Measurements from ENCODE around the gene SLC12A5.
"Not testable (repeated sequence)": the region's sequence is repeated elsewhere in the genome, so short reads cannot be mapped to it uniquely, and the experiment has no call there.

SLC12A5 gene

DNA sequence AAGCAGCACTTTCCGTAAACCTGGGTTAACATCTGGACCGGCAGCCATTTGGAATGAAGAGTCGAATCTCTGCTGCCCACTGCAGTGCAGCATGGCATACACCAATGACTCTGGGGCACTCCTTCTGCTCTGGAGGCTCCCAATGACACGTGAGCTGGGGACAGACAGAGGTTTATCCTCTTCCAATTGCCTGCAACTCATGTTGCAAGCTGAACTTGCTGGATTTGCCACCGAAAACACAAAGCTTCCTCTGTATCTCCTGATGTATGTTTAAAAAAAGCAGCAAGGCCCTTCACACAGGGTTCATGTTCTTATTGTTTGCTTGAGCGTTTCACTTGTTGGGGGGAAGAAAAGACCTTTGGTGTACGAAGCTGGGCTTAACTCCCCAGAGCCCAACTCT is 49.9 kb downstream of the SLC12A5 start:
- Histone ChIP-seq H3K36me3 (ENCODE audit: insufficient read depth, low read length) (peaks cover 3% of the 10 kb centered on the region; the same call in 1 of the 2 replicates), H3K4me1 (ENCODE audit: insufficient read depth, low read length) (peaks cover 16% of the 10 kb centered on the region)

DNA sequence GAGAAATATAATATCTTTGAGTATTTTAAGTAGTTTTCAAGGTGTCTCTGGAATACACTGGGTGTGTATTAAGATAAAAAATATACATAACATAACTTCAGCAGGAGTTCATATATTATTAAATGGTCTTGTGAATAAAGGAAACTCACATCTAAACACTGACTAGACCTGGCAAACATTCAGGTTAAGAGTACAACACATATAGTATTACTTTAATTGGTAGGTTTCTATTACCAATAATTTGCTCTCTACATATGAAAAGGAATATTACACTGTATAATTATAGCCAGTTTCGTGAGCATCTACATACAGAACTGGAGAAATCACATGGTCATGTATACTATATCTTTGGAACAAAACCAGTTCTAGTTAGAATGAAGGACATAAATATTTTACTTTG is 52.1 kb downstream of the SLC12A5 start:
- H3K4me1 ChIP-seq (ENCODE audit: insufficient read depth, low read length), result peaks cover 9% of the 10 kb centered on the region; the same call in 1 of the 2 replicates
- no peaks in the 10 kb centered on the region for H3K36me3 ChIP-seq (ENCODE audit: insufficient read depth, low read length)
- H3K9ac ChIP-seq (ENCODE audit: low read depth, low read length), result no peak overlapping the region
- no peaks in the 10 kb centered on the region for H3K9me3 ChIP-seq (ENCODE audit: control insufficient read depth, insufficient read depth, low read length)

More for the DNA sequence above, 49.9 kb downstream of the SLC12A5 start:
- Histone ChIP-seq H3K9ac (ENCODE audit: low read depth, low read length) (no peak overlapping the region), H3K9me3 (ENCODE audit: control insufficient read depth, insufficient read depth, low read length) (no peaks in the 10 kb centered on the region)

DNA sequence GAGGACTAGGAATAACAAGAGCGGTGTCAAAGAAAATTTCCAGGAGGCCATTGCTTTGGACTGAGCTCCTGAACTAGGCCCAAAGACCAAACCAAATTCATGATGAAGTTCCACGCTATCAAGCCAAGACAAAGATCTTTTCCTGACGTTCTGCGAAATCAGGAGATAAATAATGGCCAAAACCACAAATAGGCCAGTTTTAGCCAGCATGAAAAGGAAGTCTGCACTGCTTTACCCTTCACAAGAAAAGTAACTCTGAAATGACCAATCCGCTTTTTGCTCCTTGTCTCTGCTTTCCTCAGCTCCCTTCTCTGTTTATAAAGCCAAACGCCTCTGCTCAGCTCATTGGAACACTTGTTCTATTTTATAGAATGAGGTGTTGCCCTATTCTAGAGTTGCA is 54.1 kb downstream of the SLC12A5 start:
- Histone ChIP-seq H3K9me3 (ENCODE audit: control insufficient read depth, insufficient read depth, low read length) (no peaks in the 10 kb centered on the region), H3K36me3 (ENCODE audit: insufficient read depth, low read length) (no peaks in the 10 kb centered on the region), H3K9ac (ENCODE audit: low read depth, low read length) (no peak overlapping the region), H3K4me1 (ENCODE audit: insufficient read depth, low read length) (peaks cover 5% of the 10 kb centered on the region; the same call in 1 of the 2 replicates)

DNA sequence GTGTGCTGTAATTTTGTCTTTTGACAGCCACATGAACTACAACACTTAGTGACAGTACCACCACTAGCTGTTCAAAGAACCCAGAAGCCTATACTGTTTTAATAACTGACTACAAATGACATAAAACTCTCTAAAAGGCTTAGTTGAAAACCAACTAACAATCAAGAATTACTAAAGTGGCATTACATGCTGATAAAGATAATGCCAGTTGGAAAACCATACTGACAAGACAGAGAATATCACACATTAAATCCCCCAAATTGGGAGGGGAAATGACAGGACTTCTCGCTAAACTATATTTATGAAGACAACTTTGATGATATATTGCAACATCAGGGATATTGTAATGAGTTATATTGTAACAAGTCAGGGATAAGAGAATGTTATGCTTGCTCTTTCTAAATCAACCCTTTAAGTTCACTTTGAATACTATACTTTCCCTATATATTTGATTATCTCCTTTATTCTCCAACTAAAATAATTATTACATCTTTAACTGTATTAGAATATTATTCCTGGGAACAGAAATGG is 54.6 kb downstream of the SLC12A5 start:
- Histone ChIP-seq H3K9ac (ENCODE audit: low read depth, low read length) (no peak overlapping the region), H3K36me3 (ENCODE audit: insufficient read depth, low read length) (no peaks in the 10 kb centered on the region), H3K9me3 (ENCODE audit: control insufficient read depth, insufficient read depth, low read length) (no peaks in the 10 kb centered on the region), H3K4me1 (ENCODE audit: insufficient read depth, low read length) (peaks cover 8% of the 10 kb centered on the region; the same call in 1 of the 2 replicates)

DNA sequence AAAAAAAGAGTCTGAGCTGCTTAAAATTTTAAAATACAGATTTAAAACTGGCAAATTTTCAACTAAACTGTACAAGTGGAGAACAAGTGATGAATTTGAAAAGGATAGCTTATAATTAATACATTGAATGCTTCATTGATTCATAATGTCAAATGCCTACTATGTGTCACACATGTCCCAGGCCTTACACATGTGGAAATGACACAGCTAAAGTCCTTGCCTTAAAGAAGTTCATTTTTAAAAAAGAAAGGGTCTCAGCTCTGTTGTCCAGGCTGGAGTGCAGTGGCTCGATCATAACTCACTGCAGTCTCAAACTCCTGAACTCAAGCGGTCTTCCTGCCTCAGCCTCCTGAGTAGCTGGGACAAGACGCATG is 55.8 kb downstream of the SLC12A5 start:
- Histone ChIP-seq H3K36me3 (ENCODE audit: insufficient read depth, low read length) (no peaks in the 10 kb centered on the region), H3K4me1 (ENCODE audit: insufficient read depth, low read length) (peaks cover 8% of the 10 kb centered on the region; the same call in 1 of the 2 replicates), H3K9ac (ENCODE audit: low read depth, low read length) (no peak overlapping the region), H3K9me3 (ENCODE audit: control insufficient read depth, insufficient read depth, low read length) (no peaks in the 10 kb centered on the region)

DNA sequence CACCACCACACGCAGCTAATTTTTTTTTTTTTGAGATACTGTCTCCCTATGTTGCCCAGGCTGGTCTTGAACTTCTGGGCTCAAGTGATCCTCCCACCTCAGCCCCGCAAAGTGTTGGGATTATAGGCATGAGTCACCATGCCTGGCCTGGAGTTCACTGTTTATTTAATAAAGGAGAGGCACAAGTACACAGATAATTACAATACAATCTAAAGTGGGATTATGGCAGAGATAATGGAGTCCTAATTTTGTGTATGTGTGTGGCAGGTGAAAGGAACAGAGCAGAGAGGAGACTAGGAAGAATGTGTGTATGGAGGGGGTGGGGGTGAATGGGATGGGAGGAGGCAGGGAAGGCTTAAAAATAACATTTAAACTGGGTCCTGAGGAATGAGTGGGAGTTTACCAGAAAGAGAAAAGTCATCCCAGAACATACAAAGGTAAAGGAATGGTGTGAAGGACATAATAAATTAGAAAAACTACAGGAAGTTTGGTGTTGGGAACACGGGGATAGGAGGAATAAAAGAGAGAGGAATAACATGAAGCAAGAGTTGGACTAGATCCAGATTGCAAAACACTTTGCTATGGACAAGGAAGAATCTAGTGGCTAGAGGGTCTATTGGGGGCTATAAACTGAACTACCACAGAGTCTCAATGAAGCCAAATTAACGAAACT is 56.3 kb downstream of the SLC12A5 start:
- no peaks in the 10 kb centered on the region for H3K36me3 ChIP-seq (ENCODE audit: insufficient read depth, low read length)
- peaks cover 8% of the 10 kb centered on the region; the same call in 1 of the 2 replicates for H3K4me1 ChIP-seq (ENCODE audit: insufficient read depth, low read length)
- no peak overlapping the region for H3K9ac ChIP-seq (ENCODE audit: low read depth, low read length)
- no peaks in the 10 kb centered on the region for H3K9me3 ChIP-seq (ENCODE audit: control insufficient read depth, insufficient read depth, low read length)

DNA sequence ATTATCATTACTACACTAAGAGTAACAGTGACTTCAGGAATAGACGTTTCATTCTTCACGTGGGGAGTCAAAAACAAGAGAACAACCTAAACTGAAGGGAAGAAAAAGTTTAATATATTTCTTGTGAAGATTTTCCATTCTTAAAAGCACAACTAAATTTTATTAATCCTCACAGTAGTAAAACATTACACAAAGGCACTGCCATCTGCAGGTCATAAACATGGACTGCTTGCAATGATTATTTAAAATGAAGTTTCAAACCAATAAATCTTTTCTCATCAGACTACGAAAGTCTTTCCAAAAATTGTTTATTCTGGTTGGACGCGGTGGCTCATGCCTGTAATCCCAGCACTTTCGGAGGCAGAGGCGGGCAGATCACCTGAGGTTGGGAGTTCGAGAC is 58.1 kb downstream of the SLC12A5 start:
- Histone ChIP-seq H3K36me3 (ENCODE audit: insufficient read depth, low read length) (no peaks in the 10 kb centered on the region), H3K4me1 (ENCODE audit: insufficient read depth, low read length) (peaks cover 8% of the 10 kb centered on the region; the same call in 1 of the 2 replicates), H3K9ac (ENCODE audit: low read depth, low read length) (no peak overlapping the region; the same call in 1 of the 2 replicates), H3K9me3 (ENCODE audit: control insufficient read depth, insufficient read depth, low read length) (no peaks in the 10 kb centered on the region)

DNA sequence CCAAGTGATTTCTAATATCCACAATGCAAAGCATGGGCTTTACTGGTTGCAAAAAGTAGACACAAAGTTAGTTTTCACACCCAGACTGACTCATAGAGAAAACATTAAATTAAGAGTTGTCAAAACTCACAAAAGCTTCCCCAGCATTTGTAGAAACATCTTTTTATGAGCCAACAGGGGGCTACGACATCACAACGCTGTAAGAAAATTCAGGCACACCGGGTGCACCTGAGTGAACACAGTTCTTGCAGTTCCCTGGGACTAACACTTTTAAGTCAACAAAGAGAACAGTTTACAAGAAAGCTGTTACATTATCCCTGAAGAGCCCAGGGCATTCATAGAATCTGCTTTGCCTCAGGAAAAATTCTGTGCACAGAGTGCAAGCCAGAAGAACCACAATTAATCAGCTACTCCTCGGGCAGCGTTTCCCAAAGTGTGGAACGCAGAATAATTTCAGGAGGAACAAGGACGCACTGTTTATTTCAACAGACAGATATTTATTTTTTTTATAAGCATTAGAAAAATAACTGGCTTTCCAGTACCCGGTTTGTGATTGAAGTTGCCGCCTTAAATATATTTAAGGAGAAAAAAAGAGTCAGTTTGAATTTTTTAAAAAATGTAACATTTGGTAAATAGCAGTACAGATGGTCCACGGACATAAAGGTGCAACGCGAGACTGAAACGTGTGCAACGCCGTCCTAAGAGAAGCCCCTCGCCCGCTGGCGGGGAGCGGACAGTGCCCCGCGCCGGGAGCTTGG is 59.6 kb downstream of the SLC12A5 start:
- Histone ChIP-seq H3K9me3 (ENCODE audit: control insufficient read depth, insufficient read depth, low read length) (no peaks in the 10 kb centered on the region), H3K9ac (ENCODE audit: low read depth, low read length) (peak overlapping the region; percentile 99), H3K4me1 (ENCODE audit: insufficient read depth, low read length) (peaks cover 8% of the 10 kb centered on the region; the same call in 1 of the 2 replicates), H3K36me3 (ENCODE audit: insufficient read depth, low read length) (no peaks in the 10 kb centered on the region)

DNA sequence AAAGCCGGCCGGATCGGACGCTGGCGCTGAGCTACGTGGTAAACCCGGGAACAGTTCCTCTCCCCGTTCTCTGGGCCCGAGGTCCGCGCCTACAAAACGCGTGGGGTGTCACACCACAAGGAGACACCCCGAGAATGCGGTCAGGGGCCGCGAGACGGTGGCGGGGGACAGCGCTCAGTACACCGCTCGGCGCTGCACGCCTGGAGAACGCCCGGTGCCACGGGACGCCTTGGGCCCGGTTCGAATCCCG is 60.1 kb downstream of the SLC12A5 start:
- Histone ChIP-seq H3K9me3 (ENCODE audit: control insufficient read depth, insufficient read depth, low read length) (no peaks in the 10 kb centered on the region), H3K36me3 (ENCODE audit: insufficient read depth, low read length) (no peaks in the 10 kb centered on the region), H3K9ac (ENCODE audit: low read depth, low read length) (peak overlapping the region; percentile 99), H3K4me1 (ENCODE audit: insufficient read depth, low read length) (peaks cover 8% of the 10 kb centered on the region; the same call in 1 of the 2 replicates)

DNA sequence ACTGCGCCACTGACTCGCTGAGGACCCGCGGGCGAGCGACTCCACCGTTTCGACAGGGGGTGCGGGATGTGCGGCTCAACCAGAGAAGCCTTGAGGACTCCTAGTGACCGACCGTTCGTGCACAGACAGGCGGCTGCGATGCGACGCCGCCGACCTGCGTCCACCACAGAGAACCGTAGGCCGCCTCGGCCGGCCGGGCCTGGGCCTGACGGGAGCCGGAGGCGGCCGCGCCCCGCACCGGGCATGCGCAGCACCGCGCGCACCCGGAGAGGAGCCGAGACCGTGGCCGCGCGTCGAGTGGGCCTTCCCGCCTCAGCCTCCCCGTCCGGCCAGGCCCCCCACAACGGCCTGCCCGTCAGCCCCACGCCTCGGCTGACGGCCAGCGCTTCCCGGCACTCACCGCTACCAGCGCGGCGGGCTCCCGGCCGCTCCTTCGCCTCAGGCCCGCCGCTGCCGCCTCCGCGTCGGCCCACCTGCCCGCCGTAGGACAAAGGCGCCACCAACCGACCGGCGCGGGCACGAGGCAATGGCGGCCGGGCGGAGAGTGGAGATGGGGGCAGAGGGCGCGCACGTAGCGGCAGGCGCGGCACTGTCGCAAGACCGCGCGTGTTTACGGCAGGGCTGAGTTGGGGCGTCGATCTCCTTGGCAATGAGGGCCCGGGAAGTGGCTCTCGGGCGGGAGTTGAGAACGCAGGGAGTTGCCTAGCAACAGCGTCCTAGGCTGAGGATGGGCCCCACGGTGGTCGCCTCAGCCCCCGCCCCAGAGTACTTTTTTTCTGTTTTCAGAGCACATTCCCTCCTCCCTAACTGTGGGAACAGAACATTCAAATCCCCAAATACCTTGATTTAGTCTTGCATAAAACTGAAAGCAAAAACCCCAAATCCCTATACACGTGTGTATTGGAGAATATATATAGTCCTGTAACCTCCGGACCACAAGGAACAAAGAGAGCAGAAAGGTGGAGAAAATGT is 60.7 kb downstream of the SLC12A5 start, which contains the start of gene NCOA5:
Gene NCOA5, minus strand, starts transcription at position 546 of the 972 bp plus-strand sequence. CDS start 10,538 bp downstream, outside the sequence.
- Histone ChIP-seq H3K4me1 (ENCODE audit: insufficient read depth, low read length) (peaks cover 8% of the 10 kb centered on the region; the same call in 1 of the 2 replicates), H3K36me3 (ENCODE audit: insufficient read depth, low read length) (no peaks in the 10 kb centered on the region), H3K9me3 (ENCODE audit: control insufficient read depth, insufficient read depth, low read length) (no peaks in the 10 kb centered on the region), H3K9ac (ENCODE audit: low read depth, low read length) (peak within 1 kb of the TSS; percentile 99)

DNA sequence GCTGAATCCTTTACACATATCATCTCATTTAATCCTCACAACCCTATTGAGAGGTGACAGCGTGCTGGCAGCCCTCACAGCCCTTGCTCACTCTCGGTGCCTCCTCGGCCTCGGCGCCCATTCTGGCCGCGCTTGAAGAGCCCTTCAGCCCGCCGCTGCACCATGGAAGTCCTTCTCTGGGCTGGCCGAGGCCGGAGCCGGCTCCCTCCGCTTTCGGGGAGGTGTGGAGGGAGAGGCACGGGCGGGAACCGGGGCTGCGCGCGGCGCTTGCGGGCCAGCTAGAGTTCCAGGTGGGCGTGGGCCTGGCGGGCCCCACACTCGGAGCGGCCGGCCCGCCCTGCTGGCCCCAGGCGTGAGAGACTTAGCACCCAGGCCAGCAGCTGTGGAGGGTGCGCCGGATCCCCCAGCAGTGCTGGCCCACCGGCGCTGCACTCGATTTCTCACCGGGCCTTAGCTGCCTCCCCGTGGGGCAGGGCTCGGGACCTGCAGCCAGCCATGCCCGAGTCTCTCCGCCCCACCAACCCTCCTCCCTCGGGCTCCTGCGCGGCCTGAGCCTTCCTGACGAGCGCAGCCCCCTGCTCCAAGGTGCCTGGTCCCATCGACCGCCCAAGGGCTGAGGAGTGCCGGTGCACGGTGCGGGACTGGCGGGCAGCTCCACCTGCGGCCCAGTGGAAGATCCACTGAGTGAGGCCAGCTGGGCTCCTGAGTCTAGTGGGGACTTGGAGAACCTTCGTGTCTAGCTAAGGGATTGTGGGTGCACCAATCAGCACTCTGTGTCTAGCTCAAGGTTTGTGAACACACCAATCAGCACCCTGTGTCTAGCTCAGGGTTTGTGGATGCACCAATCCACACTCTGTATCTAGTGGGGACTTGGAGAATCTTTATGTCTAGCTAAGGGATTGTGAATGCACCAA is 62.9 kb downstream of the SLC12A5 start:
- not testable (repeated sequence) for H3K36me3 ChIP-seq (ENCODE audit: insufficient read depth, low read length); H3K4me1 ChIP-seq (ENCODE audit: insufficient read depth, low read length)

DNA sequence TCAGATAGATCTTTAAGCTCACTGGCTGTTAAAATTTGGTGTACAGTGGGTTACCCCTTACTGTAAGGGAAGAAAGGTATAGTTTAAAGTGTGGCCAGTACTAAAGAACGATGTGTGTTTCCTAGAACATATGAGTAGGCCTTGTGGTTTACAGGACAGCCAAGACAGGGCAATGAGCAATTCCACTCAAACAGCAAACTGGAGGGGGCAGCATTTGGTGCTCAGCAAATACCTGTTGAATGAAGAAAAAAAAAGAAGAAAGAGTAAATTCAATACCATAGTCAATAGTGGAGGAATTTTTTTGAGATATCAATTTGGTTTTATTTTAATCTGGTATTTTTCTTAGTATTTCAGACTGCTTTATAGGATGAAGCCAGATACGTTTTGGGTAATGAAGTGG is 64.5 kb downstream of the SLC12A5 start:
- Histone ChIP-seq H3K36me3 (ENCODE audit: insufficient read depth, low read length) (no peaks in the 10 kb centered on the region), H3K4me1 (ENCODE audit: insufficient read depth, low read length) (no peaks in the 10 kb centered on the region), H3K9ac (ENCODE audit: low read depth, low read length) (no peak overlapping the region), H3K9me3 (ENCODE audit: control insufficient read depth, insufficient read depth, low read length) (no peaks in the 10 kb centered on the region)

More for the DNA sequence above, 62.9 kb downstream of the SLC12A5 start:
- peak overlapping the region; percentile 40; the same call in 1 of the 2 replicates for H3K9ac ChIP-seq (ENCODE audit: low read depth, low read length)
- H3K9me3 ChIP-seq (ENCODE audit: control insufficient read depth, insufficient read depth, low read length), result not testable (repeated sequence)

Measured in ES-I3 (cell line).